ENCODE measurements around the gene GPR89B.
A peak's percentile ranks its signal among the peaks of the same experiment; 100 is the strongest.
"Not testable (repeated sequence)": the region's sequence is repeated elsewhere in the genome, so short reads cannot be mapped to it uniquely, and the experiment has no call there.

The GPR89B gene

GRCh38 chr1:147942563-147942962, 14.3 kb downstream of the GPR89B start:
- not testable (repeated sequence) for DNase-seq

- not testable (repeated sequence) for DNase-seq
These were observed 21.3 kb downstream of the GPR89B start for GRCh38 chr1:147949517-147949916.

DNA sequence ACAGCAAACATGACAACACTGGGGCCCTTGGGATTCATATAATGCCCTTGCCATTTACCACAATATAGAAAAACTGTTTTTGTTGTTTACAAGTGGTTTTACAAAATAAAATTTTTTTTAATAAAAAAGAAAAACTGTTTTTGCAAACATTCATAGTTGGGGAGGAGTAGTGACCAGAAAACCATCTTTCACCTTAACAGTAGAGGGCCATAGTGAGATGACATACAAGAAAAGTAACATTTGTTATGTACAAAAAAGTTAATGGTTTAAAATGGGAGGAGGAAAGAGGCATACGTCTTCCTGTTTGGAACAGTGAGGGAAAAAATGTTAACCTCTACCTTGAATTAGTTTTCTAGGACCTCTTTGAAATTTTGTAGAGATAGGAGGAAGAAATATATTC, 30.7 kb downstream of the GPR89B start:
- not testable (repeated sequence) for DNase-seq

DNA sequence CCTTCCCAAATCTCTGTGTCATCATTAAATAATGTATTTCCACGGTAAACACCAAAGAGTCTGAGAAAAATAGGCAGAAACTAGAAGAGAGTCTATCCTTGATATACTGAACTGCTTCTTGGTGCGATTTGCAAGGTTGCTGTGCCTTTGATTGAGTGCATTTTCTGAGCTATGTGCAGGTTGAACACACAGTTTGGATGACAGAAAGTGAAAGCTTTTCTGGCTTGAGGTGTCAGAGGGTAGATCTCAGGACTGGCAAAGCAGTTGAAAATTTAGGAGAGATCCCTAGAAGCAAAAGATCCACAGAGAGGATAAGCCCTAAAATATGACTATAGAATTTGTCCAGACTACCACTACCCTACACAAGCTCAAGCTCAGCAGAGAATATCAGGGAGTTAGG, 31.5 kb downstream of the GPR89B start:
- DNase-seq, result not testable (repeated sequence)

GRCh38 chr1:147964575-147964974, 36.4 kb downstream of the GPR89B start:
- DNase-seq, result not testable (repeated sequence)

GRCh38 chr1:147966657-147967056, 38.4 kb downstream of the GPR89B start:
- DNase-seq, result not testable (repeated sequence)

DNA sequence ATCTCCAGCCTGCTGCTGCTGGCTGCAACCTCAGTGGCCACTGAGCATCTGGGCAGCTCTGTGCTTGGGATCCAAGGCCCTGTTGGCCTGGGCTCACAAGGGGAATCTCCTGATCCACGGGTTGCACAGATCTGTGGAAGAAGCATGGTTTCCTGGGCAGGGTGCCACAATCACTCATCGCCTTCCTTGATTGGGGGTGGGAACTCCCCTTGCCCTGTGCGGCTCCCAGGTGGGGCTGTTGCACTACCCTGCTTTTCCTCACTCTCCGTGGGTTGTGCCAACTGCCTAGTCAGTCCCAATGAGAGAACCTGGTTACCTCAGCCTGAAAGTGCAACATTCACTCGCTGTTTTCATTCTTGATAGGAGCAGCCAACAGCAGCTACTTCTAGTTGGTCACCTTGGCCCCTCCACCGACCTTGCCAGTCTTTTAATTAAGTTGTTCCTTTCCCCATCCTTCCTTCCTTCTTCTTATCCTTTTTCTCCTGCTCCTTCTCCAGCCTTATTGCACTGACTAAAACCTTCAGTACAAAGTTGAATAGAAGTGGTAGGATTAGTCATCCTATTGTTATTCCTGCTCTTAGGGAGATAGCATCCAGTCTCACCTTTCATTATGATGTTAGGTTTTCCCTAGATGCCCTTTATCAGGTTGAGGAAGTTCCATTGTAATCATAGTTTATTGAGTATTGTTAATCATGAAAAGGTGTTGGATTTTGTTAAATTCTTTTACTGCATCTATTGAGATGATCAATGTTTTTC, 50.9 kb downstream of the GPR89B start:
- peak; percentile 2 for DNase-seq

DNA sequence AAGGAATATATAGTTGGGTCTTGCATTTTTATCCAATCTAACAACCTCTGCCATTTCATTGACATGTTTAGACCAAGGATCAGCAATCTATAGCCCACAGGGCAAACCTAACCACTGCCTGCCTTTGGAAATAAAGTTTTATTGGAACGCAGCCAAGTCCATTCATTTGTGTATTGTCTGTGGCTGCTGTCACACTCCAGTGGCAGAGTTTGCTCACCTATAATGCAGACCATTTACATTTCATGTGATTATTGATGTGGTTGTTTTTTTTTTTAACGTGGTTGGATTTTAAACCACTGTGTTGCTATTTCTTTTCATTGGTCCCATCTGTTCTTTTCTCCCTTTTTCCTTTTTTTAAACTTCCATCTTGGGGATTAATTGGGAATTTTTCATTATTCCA, 57.2 kb downstream of the GPR89B start:
- DNase-seq, result not testable (repeated sequence)

GRCh38 chr1:147987893-147988292, 59.7 kb downstream of the GPR89B start:
- DNase-seq, result peak; percentile 45

DNA sequence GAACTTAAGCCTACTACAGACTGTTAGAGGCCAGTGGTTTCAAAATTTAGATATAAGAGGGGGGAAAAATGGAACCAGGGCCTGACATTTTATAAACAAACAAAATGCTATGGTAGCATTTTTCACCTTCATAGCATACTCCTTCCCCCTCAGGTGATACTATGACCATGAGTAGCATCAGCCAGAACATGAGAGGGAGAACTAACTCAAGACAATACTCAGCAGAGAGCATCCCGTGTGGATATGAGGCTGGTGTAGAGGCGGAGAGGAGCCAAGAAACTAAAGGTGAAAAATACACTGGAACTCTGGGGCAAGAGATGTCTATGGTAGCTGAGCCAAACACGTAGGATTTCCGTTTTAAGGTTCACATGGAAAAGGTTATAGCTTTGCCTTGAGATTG, 64.7 kb downstream of the GPR89B start:
- DNase-seq, result not testable (repeated sequence)

GRCh38 chr1:147993400-147993799, 65.2 kb downstream of the GPR89B start:
- DNase-seq, result not testable (repeated sequence)

GRCh38 chr1:147993825-147994615, 65.8 kb downstream of the GPR89B start:
- not testable (repeated sequence) for DNase-seq

DNA sequence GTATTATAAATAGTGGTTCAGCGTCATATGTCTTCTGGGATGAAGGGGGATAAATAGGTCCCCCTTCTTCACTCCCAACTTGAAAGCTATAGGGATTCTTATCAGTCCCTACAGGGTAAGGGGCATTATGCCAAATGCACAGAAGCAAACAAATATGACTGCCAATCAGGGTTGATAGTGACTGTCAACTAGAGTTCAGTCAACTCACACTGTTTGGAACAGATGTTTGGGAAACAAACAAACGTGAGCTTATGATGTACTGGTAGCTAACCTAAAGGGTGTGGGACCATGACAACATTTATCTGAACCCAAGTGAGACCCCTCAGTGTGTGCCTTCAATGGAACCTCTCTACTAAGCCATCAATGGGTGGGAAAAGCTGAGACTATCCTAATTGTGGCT, 67.9 kb downstream of the GPR89B start:
- not testable (repeated sequence) for DNase-seq

DNA sequence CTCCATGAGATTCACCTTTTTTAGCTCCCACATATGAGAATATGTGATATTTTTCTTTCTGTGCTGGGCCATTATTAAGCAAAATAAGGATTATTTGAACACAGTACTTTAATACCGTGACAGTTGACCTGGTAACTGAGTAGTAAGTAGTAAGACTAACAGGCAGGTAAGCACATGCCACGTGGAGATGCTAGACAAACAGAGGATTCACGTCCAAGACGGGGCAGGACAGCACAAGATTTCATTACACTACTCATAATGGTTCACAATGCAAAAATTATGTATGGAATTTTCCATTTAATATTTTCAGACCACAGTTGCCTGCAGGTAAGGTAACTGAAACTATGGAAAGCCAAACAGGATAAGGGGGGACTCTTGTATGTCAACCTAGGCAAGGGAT, 79.5 kb downstream of the GPR89B start:
- DNase-seq, result not testable (repeated sequence)

DNA sequence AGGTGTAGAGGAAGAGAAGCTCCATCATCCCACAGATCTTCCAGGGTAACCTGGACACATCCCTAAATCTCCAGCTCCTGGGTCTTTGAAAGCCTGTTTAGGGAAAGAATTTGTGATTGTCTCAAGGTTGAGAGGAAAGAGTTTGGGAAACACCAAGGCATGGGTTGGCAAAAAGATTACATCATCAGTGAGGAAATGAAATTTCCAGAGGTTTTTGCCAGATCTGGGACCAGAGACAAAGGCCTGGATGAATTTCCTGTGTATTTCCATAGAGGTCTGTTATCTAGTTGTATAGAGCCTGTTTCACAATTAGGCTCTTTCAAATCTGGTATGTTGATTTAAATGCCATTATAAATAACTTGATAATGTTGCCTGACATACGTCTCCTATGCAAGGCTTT, 82.3 kb downstream of the GPR89B start:
- DNase-seq, result no peak

GRCh38 chr1:148013177-148014144, 85.2 kb downstream of the GPR89B start:
- DNase-seq, result not testable (repeated sequence)

- not testable (repeated sequence) for DNase-seq
These were observed 86.3 kb downstream of the GPR89B start for GRCh38 chr1:148014289-148015200.

GRCh38 chr1:148024918-148025317, 96.7 kb downstream of the GPR89B start:
- not testable (repeated sequence) for DNase-seq

DNA sequence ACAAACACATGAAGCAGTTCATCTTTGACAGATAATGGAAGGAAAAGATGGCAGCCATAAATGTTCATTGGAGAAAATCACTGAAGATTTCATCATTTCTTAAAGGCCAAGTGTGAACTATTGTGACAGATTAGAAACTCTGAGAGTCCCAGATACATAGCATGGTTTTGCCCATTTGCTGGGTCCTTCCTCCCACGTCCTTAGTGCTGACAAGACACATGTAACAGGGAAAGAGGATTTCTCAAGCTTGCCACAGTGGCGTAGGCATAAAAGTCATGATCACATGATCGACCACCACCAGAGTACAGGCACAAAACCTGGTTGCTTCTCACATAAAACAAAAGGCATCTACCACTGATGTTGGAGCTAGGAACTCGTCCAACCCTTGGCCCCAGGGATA, 98.8 kb downstream of the GPR89B start:
- not testable (repeated sequence) for DNase-seq

- not testable (repeated sequence) for DNase-seq
These were observed 104.0 kb downstream of the GPR89B start for GRCh38 chr1:148032247-148032646.

- not testable (repeated sequence) for DNase-seq
These were observed 104.5 kb downstream of the GPR89B start for GRCh38 chr1:148032690-148033089.

DNA sequence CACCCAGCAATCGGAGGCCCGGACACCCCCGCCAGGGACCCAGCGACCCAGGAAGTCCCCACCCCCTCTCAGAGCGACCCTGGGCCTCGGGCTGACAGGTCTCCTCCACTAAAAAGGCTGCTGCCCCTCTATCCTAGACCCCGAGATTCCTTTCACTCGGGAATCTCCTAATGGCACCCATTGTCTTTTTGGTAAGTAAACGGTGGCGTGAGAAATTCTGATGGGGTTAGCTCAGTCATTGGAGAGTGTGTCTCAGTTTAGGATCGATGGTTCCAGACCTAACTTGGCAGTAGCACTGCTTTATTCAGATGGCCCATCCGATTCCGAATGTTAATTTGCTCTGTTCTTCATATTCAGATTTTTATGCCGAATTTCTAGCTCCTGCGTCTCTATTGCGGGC, 104.9 kb downstream of the GPR89B start:
- DNase-seq, result not testable (repeated sequence)

Data from NCI-H226 (cell line).